Endothelial cell of umbilical vein (primary cell): ENCODE results near the gene GPHB5. TPM values are rescaled to one million over a fixed set of nuclear protein-coding genes. Genes with fewer than 3 reads are reported as not detected.

ENCODE experiments used
- BruUV-seq: library from RNA; stranded (reverse); fragments of 400-500 nt; replicated peaks from 2 replicates; lab custom pipeline; 2021; lab: Mats Ljungman, UMichigan
- CTCF ChIA-PET: fragments of 300-600, 350-600 bp; sonication (Branson Sonifier 250); formaldehyde crosslinking; loops from one replicate; lab custom pipeline; 2021; ENCODE audit warnings: antibody characterized with exemption, inconsistent platforms; lab: Charles Lee
- POLR2A ChIA-PET: fragments of 300-600, 350-600 bp; sonication (Branson Sonifier 250); formaldehyde crosslinking; loops from one replicate; lab custom pipeline; 2021; ENCODE audit warnings: antibody characterized with exemption, inconsistent platforms; lab: Charles Lee
- DNase-seq: peaks from one replicate; pipeline ENCODE4 v3.0.0-alpha.2; 2011; ENCODE audit warnings: low read depth, low spot score
- FAIRE-seq: peaks from 2 replicates; lab custom pipeline; 2011; peaks lifted over from hg19 to GRCh38; lab: Jason Lieb, UNC
- H2AFZ ChIP-seq: 2 replicates; pipeline ENCODE4 v1.6.0; 2012; ENCODE audit warnings: low read depth, low read length, control low read depth, inconsistent platforms
- H3K27ac ChIP-seq: 2 replicates; pipeline ENCODE4 v1.5.1; 2011; ENCODE audit warnings: low read depth, mild to moderate bottlenecking, control low read depth, low read length, moderate library complexity; ENCODE audit not compliant: insufficient read depth
- H3K27me3 ChIP-seq, 2 experiments: 2 replicates each; pipeline versions ENCODE4 v1.6.0 to v1.6.1; 2011; ENCODE audit warnings: low read length in 2 of 2, mixed read lengths in 1 of 2; ENCODE audit not compliant: control insufficient read depth in 2 of 2, insufficient read depth in 2 of 2
- H3K36me3 ChIP-seq, 2 experiments: 2 replicates in 1 of 2; 3 replicates in 1 of 2; pipeline ENCODE4 v1.5.1; 2011; ENCODE audit warnings: low read length in 2 of 2, mild to moderate bottlenecking in 1 of 2, moderate library complexity in 1 of 2; ENCODE audit not compliant: control insufficient read depth in 2 of 2, insufficient read depth in 2 of 2; ENCODE audit errors: extremely low read depth in 1 of 2
- H3K4me1 ChIP-seq: 3 replicates; pipeline ENCODE4 v1.5.1; 2011; ENCODE audit warnings: mild to moderate bottlenecking, low read length; ENCODE audit not compliant: control insufficient read depth, insufficient read depth; ENCODE audit errors: extremely low read depth
- H3K4me2 ChIP-seq: 2 replicates; pipeline ENCODE4 v1.6.1; 2011; ENCODE audit warnings: low read length, control low read depth, mixed read lengths; ENCODE audit not compliant: insufficient read depth
- H3K4me3 ChIP-seq, 3 experiments: fragments of 200-600 bp in 1 of 3; sonication (generic), shearing (Covaris generic) in 1 of 3; replicated peaks in 1 of 3; 2 replicates each; pipeline ENCODE4 v1.5.1; 2011 to 2016; ENCODE audit warnings: control low read depth in 3 of 3, low read length in 3 of 3, mild to moderate bottlenecking in 2 of 3, inconsistent platforms in 1 of 3, low read depth in 1 of 3, moderate library complexity in 1 of 3; ENCODE audit not compliant: insufficient read depth in 1 of 3
- H3K79me2 ChIP-seq: 2 replicates; pipeline ENCODE4 v1.6.0; 2012; ENCODE audit warnings: low read length, inconsistent platforms; ENCODE audit not compliant: control insufficient read depth, insufficient read depth
- H3K9ac ChIP-seq: replicated peaks from 2 replicates; pipeline ENCODE3; 2011; ENCODE audit warnings: low read length, control low read depth; ENCODE audit not compliant: insufficient read depth; ENCODE audit errors: extremely low read depth
- H3K9me1 ChIP-seq: replicated peaks from 3 replicates; pipeline ENCODE4 v1.6.0; 2011; ENCODE audit warnings: mild to moderate bottlenecking, low read length; ENCODE audit not compliant: control insufficient read depth, insufficient read depth; ENCODE audit errors: extremely low read depth
- H3K9me3 ChIP-seq: replicated peaks from 2 replicates; pipeline ENCODE4 v1.5.1; 2012; ENCODE audit warnings: low read length, inconsistent platforms; ENCODE audit not compliant: control insufficient read depth, insufficient read depth
- H4K20me1 ChIP-seq: replicated peaks from 2 replicates; pipeline ENCODE3; 2011; ENCODE audit warnings: mild to moderate bottlenecking, low read length; ENCODE audit not compliant: control insufficient read depth, insufficient read depth; ENCODE audit errors: extremely low read depth
- CTCF ChIP-seq, 2 donors: IDR thresholded peaks; 1 replicate in 1 of 2; 2 replicates in 1 of 2; pipeline ENCODE4 v1.5.1; 2011; ENCODE audit warnings: low read length in 2 of 2, mild to moderate bottlenecking in 2 of 2, moderate library complexity in 2 of 2, control low read depth in 1 of 2, inconsistent platforms in 1 of 2, low read depth in 1 of 2; ENCODE audit not compliant: insufficient read depth in 1 of 2; ENCODE audit errors: extremely low read depth in 1 of 2
- EZH2 ChIP-seq: IDR thresholded peaks from 2 replicates; pipeline ENCODE4 v1.6.1; 2012; ENCODE audit warnings: borderline replicate concordance, low read depth, mild to moderate bottlenecking, moderate library complexity, low read length, inconsistent platforms; ENCODE audit not compliant: severe bottlenecking
- FOS ChIP-seq: IDR thresholded peaks from 2 replicates; pipeline ENCODE4 v1.6.1; 2011; ENCODE audit warnings: mild to moderate bottlenecking, low read length, moderate library complexity, borderline replicate concordance; ENCODE audit not compliant: insufficient read depth
- GATA2 ChIP-seq: IDR thresholded peaks from 2 replicates; pipeline ENCODE4 v1.7.0; 2011; ENCODE audit warnings: low read depth, mild to moderate bottlenecking, moderate library complexity, mixed read lengths, low read length; ENCODE audit not compliant: insufficient read length, insufficient read depth
- JUN ChIP-seq: IDR thresholded peaks from 2 replicates; pipeline ENCODE4 v1.6.1; 2011; ENCODE audit warnings: borderline replicate concordance, low read depth; ENCODE audit not compliant: insufficient read length, insufficient read depth
- MYC ChIP-seq: IDR thresholded peaks from one replicate; pipeline ENCODE4 v1.6.1; 2011; ENCODE audit warnings: mild to moderate bottlenecking, low read depth, low read length
- POLR2A ChIP-seq: IDR thresholded peaks from 2 replicates; pipeline ENCODE4 v1.6.1; 2012; ENCODE audit warnings: low read depth, mild to moderate bottlenecking, control low read depth, low read length
- POLR2AphosphoS5 ChIP-seq: IDR thresholded peaks from 2 replicates; pipeline ENCODE4 v1.6.1; 2012; ENCODE audit warnings: low read depth, mild to moderate bottlenecking, control low read depth, low read length, moderate library complexity; ENCODE audit not compliant: insufficient read depth
- dilution Hi-C: fragments of 300-500 bp; cut with MboI; formaldehyde crosslinking; loops from one replicate; pipeline ENCODE4 v1.15.0; 2019; ENCODE audit warnings: low sequenced_read_pairs; ENCODE audit not compliant: extremely low pct_ligation_motif_present
- intact Hi-C: fragments of 100-400 bp; cut with micrococcal nuclease; formaldehyde crosslinking; loops from one replicate; pipeline ENCODE4 v1.10.0; 2022
- polyA plus RNA-seq, 4 experiments: library from polyadenylated mRNA; depleted of rRNA in 3 of 4; stranded (reverse) in 3 of 4; unstranded in 1 of 4; fragments of >200 nt; gene quantifications; 2 replicates each; pipeline versions ENCODE4 v1.2.1 to v1.2.3, GENCODE V29; 2011 to 2012; ENCODE audit warnings: missing spikeins in 1 of 4
- total RNA-seq: library from RNA; stranded (reverse); gene quantifications from 2 replicates; pipeline ENCODE4 v1.2.3, GENCODE V29; 2021
- TF ChIP-seq, protein P1 (sequence below): IDR thresholded peaks from 2 replicates; pipeline ENCODE4 v1.6.1; 2011; ENCODE audit not compliant: insufficient read depth, insufficient read length

Gene GPHB5
- total and polyA plus RNA-seq, 2 donors (not counting 3 experiments of a cell fraction or from before 2014, with no cell fraction given) = not detected

DNA sequence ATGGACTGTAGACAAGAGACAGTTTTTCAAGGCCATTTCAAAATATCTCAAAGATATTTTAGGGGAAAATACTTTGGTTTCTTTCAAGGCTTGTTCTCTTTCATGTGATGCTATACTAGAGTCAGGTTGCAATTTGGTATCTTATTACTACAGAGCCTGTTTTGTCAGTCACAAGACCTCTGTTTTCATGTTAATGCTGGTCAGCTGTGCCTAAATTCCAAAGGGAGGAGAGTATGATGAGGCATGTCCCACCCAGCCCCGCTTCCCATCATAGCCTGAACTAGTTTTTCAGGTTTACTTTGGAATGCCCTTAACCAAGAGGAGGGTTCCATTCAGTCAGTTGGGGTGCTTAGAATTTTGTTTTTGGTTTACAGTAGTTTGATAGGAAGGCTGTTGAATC is 52.6 kb downstream of the GPHB5 start:
- Histone ChIP-seq H3K4me3 (no peak overlapping the region), H3K4me2 (no peak overlapping the region), H2AFZ (no peak overlapping the region), H3K9me1 (no peaks in the 10 kb centered on the region), H3K27me3 (no peaks in the 10 kb centered on the region), H4K20me1 (peaks cover 12% of the 10 kb centered on the region), H3K4me1 (no peaks in the 10 kb centered on the region), H3K9me3 (no peaks in the 10 kb centered on the region), H3K36me3 (peaks cover 20 to 23% of the 10 kb centered on the region in 2 experiments), H3K79me2 (peaks cover 92% of the 10 kb centered on the region), H3K9ac (no peak overlapping the region), H3K27ac (no peak overlapping the region)
- BruUV-seq = no TSS peak
- ChIA-PET CTCF (no interaction called here), POLR2A (no interaction called here)
- intact Hi-C loops (no loop called here), dilution Hi-C loops (no loop called here)
- FAIRE-seq = no peak
- TF ChIP-seq JUN (no peak), POLR2A (no peak), GATA2 (no peak), CTCF (IDR thresholded peaks at IDR 0.05; ENCODE audit: extremely low read depth in 1 of 2, insufficient read depth in 1 of 2, low read depth in 1 of 2, low read length in 2 of 2) (no peak), FOS (no peak), MYC (no peak), POLR2AphosphoS5 (no peak), EZH2 (no peak)
- TF ChIP-seq, protein P1, sequence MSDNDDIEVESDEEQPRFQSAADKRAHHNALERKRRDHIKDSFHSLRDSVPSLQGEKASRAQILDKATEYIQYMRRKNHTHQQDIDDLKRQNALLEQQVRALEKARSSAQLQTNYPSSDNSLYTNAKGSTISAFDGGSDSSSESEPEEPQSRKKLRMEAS = no peak
- DNase-seq = no peak

Other genes with a start within 250 kb of the GPHB5 start
- gene RHOJ, start 114.5 kb downstream of the GPHB5 start, total RNA-seq = 177 and 191 TPM in 2 replicates
- gene RHOJ, start 114.5 kb downstream of the GPHB5 start, polyA plus RNA-seq = 485 and 486 TPM in 2 replicates
- 51.1 and 52.5 TPM in 2 replicates for gene PPP2R5E, start 224.4 kb upstream of the GPHB5 start, total RNA-seq
- gene PPP2R5E, start 224.4 kb upstream of the GPHB5 start, polyA plus RNA-seq = 3.7 and 4.9 TPM in 2 replicates